Fibroblast of villous mesenchyme (primary cell): ENCODE data around the gene WDR93. TPM values are rescaled to one million over a fixed set of nuclear protein-coding genes. Genes with fewer than 3 reads are reported as not detected.

Experiments
- DNase-seq: peaks from one replicate; pipeline ENCODE4 v3.0.0-alpha.2; 2010; ENCODE audit warnings: low read depth
- H3K4me3 ChIP-seq: 2 replicates; pipeline ENCODE4 v1.5.1; 2011; ENCODE audit warnings: low read depth, mild to moderate bottlenecking, low read length
- CTCF ChIP-seq: IDR thresholded peaks from 2 replicates; pipeline ENCODE4 v1.5.1; 2012; ENCODE audit warnings: low read depth, mild to moderate bottlenecking, low read length; ENCODE audit not compliant: insufficient read depth
- total RNA-seq: library from RNA; depleted of rRNA; stranded (reverse); fragments of >200 nt; gene quantifications from 2 replicates; pipeline ENCODE4 v1.2.3, GENCODE V29; 2012

The WDR93 gene
- total RNA-seq, 1 donor, result not detected

- H3K4me3 ChIP-seq, result no peak overlapping the region
- peak; percentile 66 for TF ChIP-seq CTCF
- DNase-seq, result peak; percentile 32
Observed at GRCh38 chr15:89673165-89673512, 17.5 kb upstream of the WDR93 start.

- peak; percentile 8 for DNase-seq
- no peak for TF ChIP-seq CTCF
- H3K4me3 ChIP-seq, result no peak overlapping the region
Observed at GRCh38 chr15:89674526-89674925, 16.1 kb upstream of the WDR93 start.

- H3K4me3 ChIP-seq, result no peak overlapping the region
- no peak for DNase-seq
- TF ChIP-seq CTCF, result no peak
Observed at GRCh38 chr15:89675606-89676005, 15.0 kb upstream of the WDR93 start.

- no peak for DNase-seq
Observed at GRCh38 chr15:89677381-89677780, 13.2 kb upstream of the WDR93 start.

GRCh38 chr15:89679212-89679611 is 11.4 kb upstream of the WDR93 start, which contains the start of gene PLIN1:
TSS of gene PLIN1 (minus strand) at chr15:89679367. CDS start at chr15:89677489, 1,878 bp downstream.
- no peak for DNase-seq
- H3K4me3 ChIP-seq, result no peak within 1 kb of the TSS
- TF ChIP-seq CTCF, result no peak

More at GRCh38 chr15:89677381-89677780, 13.2 kb upstream of the WDR93 start:
- TF ChIP-seq CTCF, result no peak
- no peak overlapping the region for H3K4me3 ChIP-seq

GRCh38 chr15:89680282-89680873 is 10.2 kb upstream of the WDR93 start:
- TF ChIP-seq CTCF, result no peak
- no peak overlapping the region for H3K4me3 ChIP-seq
- DNase-seq, result peak; percentile 41

GRCh38 chr15:89681146-89681545 is 9.5 kb upstream of the WDR93 start:
- H3K4me3 ChIP-seq, result no peak overlapping the region
- DNase-seq, result no peak
- no peak for TF ChIP-seq CTCF
